AG09309 (cell line): ENCODE measurements around the gene ABR.
"Not testable (repeated sequence)": the region's sequence is repeated elsewhere in the genome, so short reads cannot be mapped to it uniquely, and the experiment has no call there.

ENCODE experiments used
- DNase-seq: peaks from one replicate; pipeline ENCODE4 v3.0.0-alpha.2; 2010; ENCODE audit warnings: low read depth
- H3K4me3 ChIP-seq: 2 replicates; pipeline ENCODE4 v1.5.1; 2011; ENCODE audit warnings: mild to moderate bottlenecking, low read depth, low read length, moderate library complexity; ENCODE audit not compliant: control insufficient read depth
- TF ChIP-seq, protein P1 (sequence below): IDR thresholded peaks from 2 replicates; pipeline ENCODE4 v1.5.1; 2011; ENCODE audit warnings: mild to moderate bottlenecking, low read depth, low read length, inconsistent platforms; ENCODE audit not compliant: insufficient read depth, control insufficient read depth; ENCODE audit errors: missing control alignments

ABR gene

DNA sequence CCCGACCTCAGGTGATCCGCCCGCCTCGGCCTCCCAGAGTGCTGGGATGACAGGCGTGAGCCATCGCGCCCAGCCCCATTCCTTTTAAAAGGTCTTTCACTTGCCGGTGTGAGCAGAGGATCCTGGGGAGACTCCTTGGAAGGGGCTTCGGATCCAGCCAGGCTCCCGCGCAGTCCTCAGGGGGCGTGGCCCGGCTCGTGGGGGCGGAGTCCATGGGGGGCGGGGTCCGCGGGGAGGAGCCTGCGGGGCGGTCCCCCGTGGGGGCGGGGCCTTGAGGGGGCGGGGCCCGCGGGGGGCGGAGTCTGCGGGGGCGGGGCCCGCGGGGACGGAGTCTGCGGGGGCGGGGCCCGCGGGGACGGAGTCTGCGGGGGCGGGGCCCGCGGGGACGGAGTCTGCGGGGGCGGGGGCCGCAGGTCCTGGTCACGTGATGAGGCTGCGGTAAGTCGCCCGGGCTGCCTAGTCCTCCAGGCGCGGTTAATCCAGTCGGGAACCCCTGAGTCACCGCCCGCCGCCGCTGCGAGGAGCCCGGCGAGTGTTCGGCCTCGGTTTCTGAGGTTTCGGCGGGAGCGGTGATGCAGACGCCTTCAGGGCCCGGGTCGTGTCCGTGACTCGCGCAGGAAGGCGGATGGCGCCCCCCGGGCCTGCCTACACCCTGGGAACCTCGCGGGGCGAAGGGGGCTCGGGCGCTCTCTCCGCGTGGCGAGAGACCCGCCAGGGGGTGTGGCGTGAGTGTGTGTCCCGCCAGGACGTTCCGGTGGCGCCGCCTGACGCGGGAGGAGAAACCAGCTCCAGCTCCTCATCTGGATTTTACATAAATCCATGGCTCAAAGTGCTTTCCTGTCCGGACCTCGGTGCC lies 23.6 kb upstream of the ABR start:
- DNase-seq = no peak
- H3K4me3 ChIP-seq = peak overlapping the region; percentile 44
- TF ChIP-seq, protein P1, sequence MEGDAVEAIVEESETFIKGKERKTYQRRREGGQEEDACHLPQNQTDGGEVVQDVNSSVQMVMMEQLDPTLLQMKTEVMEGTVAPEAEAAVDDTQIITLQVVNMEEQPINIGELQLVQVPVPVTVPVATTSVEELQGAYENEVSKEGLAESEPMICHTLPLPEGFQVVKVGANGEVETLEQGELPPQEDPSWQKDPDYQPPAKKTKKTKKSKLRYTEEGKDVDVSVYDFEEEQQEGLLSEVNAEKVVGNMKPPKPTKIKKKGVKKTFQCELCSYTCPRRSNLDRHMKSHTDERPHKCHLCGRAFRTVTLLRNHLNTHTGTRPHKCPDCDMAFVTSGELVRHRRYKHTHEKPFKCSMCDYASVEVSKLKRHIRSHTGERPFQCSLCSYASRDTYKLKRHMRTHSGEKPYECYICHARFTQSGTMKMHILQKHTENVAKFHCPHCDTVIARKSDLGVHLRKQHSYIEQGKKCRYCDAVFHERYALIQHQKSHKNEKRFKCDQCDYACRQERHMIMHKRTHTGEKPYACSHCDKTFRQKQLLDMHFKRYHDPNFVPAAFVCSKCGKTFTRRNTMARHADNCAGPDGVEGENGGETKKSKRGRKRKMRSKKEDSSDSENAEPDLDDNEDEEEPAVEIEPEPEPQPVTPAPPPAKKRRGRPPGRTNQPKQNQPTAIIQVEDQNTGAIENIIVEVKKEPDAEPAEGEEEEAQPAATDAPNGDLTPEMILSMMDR = no peak

DNA sequence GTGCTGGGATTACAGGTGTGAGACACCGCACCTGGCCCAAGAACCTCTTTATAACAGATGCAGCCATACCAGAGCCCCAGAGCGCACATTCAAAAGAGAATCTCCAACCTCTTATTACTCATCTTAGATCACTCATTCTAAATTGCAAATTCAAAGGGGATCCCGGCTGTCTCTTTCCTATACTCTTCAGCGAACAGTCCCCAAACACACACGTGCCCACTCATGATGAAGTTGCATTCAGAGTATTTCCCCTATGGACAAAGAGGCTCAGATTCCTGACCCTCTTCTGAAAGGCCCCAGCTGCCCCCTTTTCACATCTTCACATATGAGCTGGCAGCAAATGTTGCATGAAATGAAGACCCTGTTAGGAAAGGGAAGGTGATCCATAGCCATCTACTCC lies 22.5 kb upstream of the ABR start:
- TF ChIP-seq, protein P1 = no peak
- no peak for DNase-seq
- no peak overlapping the region for H3K4me3 ChIP-seq

DNA sequence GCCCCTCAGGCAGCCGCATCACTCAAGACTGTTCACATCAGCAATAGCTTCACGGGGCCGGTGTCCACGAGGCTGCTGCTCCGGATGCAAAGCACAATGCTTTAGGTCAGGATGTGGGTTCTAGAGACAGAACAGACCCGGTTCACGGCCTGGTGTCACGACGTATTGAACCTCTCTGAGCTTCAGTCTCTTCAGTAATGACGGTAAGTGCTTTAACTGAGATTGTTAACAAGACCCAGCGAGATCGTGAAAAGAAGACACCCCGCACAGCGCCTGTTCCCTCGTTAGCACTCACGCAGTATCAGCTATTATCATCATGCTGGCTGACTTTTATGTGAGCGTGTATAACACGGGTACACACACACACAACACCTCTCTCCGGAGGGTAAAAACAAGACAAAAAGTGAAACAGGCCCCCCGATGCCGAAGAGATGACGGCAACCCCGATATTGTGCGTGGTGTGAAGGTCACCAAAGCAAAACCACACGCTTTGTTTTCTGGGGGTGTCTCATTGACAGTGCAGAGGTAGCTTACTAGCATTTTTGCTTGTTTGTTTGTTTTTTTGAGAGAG lies 21.4 kb upstream of the ABR start:
- no peak overlapping the region for H3K4me3 ChIP-seq
- TF ChIP-seq, protein P1 = no peak
- DNase-seq = no peak

DNA sequence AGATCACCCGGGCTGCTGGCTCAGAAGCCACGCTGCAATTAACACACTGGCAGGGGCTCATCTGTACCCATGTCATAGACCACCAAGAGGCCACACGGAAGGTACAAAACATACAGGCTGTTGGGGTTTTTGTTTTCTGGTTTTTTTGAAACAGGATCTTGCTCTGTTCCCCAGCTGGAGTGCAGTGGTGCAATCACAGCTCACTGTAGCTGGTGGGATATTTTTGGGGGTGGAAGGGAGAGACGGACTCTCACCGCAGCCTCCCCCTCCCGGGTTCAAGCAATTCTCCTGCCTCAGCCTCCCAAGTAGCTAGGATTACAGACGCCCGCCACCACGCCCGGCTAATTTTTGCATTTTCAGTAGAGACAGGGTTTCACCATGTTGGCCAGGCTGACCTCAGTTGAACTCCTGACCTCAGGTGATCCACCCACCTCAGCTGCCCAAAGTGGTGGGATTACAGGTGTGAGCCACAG lies 19.5 kb upstream of the ABR start:
- not testable (repeated sequence) for H3K4me3 ChIP-seq, DNase-seq

DNA sequence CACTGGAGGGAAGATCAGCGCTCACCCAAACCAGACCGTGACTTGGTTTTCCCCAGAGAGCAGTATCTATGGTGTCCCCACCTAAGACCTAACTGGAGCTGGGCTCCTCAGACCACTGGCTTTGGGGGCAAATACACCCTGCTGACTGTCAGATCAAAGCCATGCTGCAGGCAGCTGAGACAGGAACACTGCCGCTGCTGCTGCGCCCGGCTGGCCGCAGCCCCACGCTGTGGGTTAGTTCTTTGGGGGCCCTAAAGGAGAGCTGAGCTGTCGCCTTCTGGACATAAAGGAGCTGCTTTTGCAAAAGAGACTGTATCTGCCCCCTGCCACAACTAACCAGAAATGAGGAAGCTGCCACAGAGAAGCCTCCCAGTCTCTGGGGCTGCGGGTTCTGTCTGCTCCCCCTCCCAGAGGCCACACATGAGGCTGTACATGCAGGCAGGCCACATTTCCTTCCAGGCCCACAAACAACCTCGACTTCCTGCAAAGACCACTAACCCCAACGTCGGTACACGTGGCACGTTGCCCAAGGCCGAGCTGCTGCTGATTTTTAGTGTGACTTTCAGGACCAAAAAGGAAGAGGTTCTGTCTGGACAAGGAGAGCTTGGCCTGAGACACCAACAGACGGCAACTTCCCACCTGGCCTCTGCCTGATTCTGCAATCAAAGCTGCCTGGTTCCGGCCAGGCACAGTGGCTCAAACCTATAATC lies 18.2 kb upstream of the ABR start:
- H3K4me3 ChIP-seq = no peak overlapping the region
- TF ChIP-seq, protein P1 = no peak
- no peak for DNase-seq

DNA sequence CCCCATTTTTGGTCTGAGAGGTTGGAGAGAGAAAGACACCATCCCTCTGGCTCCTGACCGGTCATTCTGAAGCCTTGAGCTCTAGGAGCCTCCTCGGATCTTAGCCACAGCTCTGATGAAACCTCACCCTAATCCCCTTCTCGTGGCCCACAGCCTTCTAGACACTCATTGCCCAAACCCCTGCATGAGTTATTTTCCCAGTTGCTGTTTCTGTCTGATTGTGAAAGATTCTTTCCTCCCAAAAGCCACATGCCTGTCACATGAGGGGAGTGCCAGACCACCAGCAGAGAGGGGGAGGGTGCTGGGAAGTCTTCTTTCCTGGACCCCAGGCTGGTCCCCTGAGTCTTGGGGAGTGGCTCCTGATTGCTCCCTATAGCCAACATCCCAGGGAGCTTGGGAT lies 17.6 kb upstream of the ABR start:
- peak; percentile 58 for DNase-seq
- no peak overlapping the region for H3K4me3 ChIP-seq
- TF ChIP-seq, protein P1 = no peak

DNA sequence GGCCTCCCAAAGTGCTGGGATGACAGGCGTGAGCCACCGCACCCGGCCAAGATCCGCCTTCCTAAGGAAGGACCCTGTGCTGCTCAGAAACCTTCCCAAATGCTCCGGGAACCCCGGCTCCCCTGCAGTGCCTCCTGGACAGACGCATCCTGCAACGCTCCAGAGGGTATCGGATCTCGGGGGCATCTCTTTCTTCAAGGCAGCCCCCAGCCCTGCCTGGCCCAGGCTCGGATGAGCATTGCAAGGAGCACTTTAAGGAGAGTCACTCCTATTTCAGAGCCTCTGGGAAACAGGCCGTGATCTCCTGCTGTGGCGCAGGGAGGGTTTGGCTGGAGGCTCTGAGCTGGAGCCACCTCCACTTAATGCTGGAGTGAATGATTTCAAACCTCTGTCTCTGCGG lies 17.2 kb upstream of the ABR start:
- DNase-seq = no peak
- TF ChIP-seq, protein P1 = no peak
- no peak overlapping the region for H3K4me3 ChIP-seq
